D721Med (cell line): Measurements from ENCODE around the gene DNAH5.

ENCODE experiments used
- DNase-seq: peaks from one replicate; pipeline ENCODE4 v3.0.0; 2011; ENCODE audit warnings: low spot score; ENCODE audit not compliant: insufficient read length
- FAIRE-seq: peaks from 2 replicates; lab custom pipeline; 2011; peaks lifted over from hg19 to GRCh38; lab: Jason Lieb, UNC
- CTCF ChIP-seq: IDR thresholded peaks from 2 replicates; pipeline ENCODE4 v1.5.1; 2012; ENCODE audit warnings: mild to moderate bottlenecking, control low read depth; ENCODE audit not compliant: insufficient read depth; ENCODE audit errors: missing control alignments

Gene DNAH5

GRCh38 chr5:13944560-13945199 lies at the start of gene DNAH5:
Gene DNAH5, minus strand, starts transcription at chr5:13944688. Its CDS starts 250 bp downstream, at chr5:13944438.
- DNase-seq, result no peak
- no peak for TF ChIP-seq CTCF

GRCh38 chr5:13993926-13994325 lies 49.4 kb upstream of the DNAH5 start:
- DNase-seq (no peak), FAIRE-seq (no peak)
- TF ChIP-seq CTCF, result no peak

More at GRCh38 chr5:13944560-13945199, at the start of gene DNAH5:
- no peak for FAIRE-seq

DNA sequence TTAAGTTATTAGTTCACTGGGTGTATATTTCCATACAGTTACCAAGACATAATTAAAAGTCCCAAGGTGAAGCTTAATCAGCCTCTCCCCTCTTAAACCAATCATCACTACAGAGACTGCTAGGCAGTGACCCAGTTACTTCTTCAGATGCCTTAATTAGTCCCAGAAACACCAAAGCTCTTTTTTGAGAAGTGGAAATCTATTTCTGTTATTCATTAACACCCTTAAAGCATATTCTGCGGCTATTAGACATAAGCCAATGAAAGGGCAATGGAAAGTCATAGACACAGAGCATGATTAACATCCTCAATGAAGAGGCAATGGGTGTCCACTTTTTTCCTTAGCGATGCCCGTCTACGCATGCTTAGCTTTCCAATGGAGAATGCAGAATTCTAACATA lies 48.3 kb upstream of the DNAH5 start:
- FAIRE-seq, result no peak
- DNase-seq, result no peak
- TF ChIP-seq CTCF, result no peak

GRCh38 chr5:13991365-13991764 lies 46.9 kb upstream of the DNAH5 start:
- no peak for TF ChIP-seq CTCF

DNA sequence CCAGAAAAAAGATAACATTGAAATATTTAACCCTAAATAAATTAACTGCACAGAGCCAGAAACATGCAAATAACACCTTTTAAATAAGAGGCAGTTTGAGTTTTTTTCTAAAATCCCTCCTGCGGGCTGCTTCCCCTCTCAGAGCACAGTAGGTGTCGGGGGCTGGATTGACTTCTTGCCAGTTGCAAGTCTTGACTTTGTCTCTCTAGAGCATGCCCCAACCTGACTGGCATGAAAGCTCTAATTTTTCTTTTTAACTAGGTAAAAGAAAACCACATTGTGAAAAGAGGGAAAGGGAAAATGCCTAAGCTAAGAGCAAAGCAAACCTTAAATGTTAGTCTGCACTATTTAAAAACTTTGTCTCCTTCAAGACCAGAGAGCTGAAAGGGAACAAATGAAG lies 46.4 kb upstream of the DNAH5 start:
- no peak for FAIRE-seq
- no peak for DNase-seq

More at GRCh38 chr5:13991365-13991764, 46.9 kb upstream of the DNAH5 start:
- FAIRE-seq (no peak), DNase-seq (no peak)

DNA sequence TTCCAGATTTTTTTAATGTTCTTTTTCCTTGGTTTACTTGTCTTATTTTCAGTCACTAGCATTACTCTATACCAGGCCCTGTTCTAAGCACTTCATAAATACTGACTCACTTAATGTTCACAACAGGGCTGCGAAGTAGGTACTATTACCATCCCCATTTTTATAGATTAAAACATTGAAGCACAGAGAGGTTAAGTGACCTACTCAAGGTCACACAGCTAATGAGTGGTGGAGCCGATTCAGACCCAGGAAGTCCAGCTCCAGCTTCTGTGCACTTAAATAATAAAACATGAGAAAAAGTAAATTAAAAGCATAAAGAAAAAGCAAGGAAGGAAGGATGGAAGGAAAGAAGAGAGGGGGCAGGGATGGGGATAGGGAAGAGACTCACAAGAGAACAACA lies 45.3 kb upstream of the DNAH5 start:
- no peak for TF ChIP-seq CTCF
- DNase-seq (no peak), FAIRE-seq (no peak)

More for the DNA sequence above, 46.4 kb upstream of the DNAH5 start:
- no peak for TF ChIP-seq CTCF

GRCh38 chr5:13987843-13988464 lies 43.5 kb upstream of the DNAH5 start:
- FAIRE-seq, result no peak

More at GRCh38 chr5:13987843-13988464, 43.5 kb upstream of the DNAH5 start:
- peak; percentile 89 for TF ChIP-seq CTCF
- no peak for DNase-seq
